Uterus (tissue), 4 donors: ENCODE results near the gene RARS2. TPM values are rescaled to one million over a fixed set of nuclear protein-coding genes. Genes with fewer than 3 reads are reported as not detected.

Source experiments
- DNase-seq, 2 donors: peaks; one replicate each; pipeline ENCODE4 v3.0.0-alpha.2; 2019 to 2020
- H3K27ac ChIP-seq, 2 donors: fragments of 200-600 bp; sonication (generic); 1 replicate in 1 of 2; 2 replicates in 1 of 2; pipeline ENCODE4 v1.5.1; 2016 to 2018
- H3K27me3 ChIP-seq, 2 donors: fragments of 200-600 bp; sonication (generic); one replicate each; pipeline ENCODE4 v1.5.1; 2018 to 2019; ENCODE audit warnings: control low read depth in 1 of 2
- H3K36me3 ChIP-seq, 2 donors: fragments of 200-600 bp; sonication (generic); one replicate each; pipeline ENCODE4 v1.5.1; 2019; ENCODE audit warnings: control low read depth in 1 of 2
- H3K4me1 ChIP-seq, 2 donors: fragments of 200-600 bp; sonication (generic); one replicate each; pipeline ENCODE4 v1.5.1; 2018 to 2019; ENCODE audit warnings: control low read depth in 1 of 2
- H3K4me3 ChIP-seq, 2 donors: fragments of 200-600 bp; sonication (generic); 1 replicate in 1 of 2; 2 replicates in 1 of 2; pipeline ENCODE4 v1.5.1; 2018 to 2019; ENCODE audit warnings: mild to moderate bottlenecking in 1 of 2
- H3K9me3 ChIP-seq, 2 donors: fragments of 200-600 bp; sonication (generic); one replicate each; pipeline ENCODE4 v1.5.1; 2019; ENCODE audit warnings: control low read depth in 1 of 2
- CTCF ChIP-seq, 4 experiments: fragments of 200-600 bp in 2 of 4; fragments of 450-650 bp in 2 of 4; sonication (generic) in 2 of 4; IDR thresholded peaks; one replicate each; pipeline ENCODE4 v1.5.1; 2016 to 2019; ENCODE audit warnings: antibody characterized with exemption in 4 of 4, mild to moderate bottlenecking in 2 of 4, moderate library complexity in 1 of 4
- POLR2A ChIP-seq, 2 donors: fragments of 450-650 bp; IDR thresholded peaks; one replicate each; pipeline ENCODE4 v1.6.1; 2016; ENCODE audit warnings: antibody characterized with exemption in 2 of 2, mild to moderate bottlenecking in 1 of 2, moderate library complexity in 1 of 2
- intact Hi-C: fragments of 100-400 bp; cut with DNase I; formaldehyde crosslinking; loops from one replicate; pipeline ENCODE4 v1.15.1; 2023; ENCODE audit warnings: low total_unique reads
- total RNA-seq, 4 donors: library from RNA; depleted of rRNA in 3 of 4; stranded (reverse); fragments of >200 nt in 3 of 4; gene quantifications; one replicate each; pipeline versions ENCODE4 v1.1.0 to v1.2.4, GENCODE V29; 2014 to 2023
- donor health status: DM: yes; HTN: yes; CAD: no.

The RARS2 gene
- 10 to 100 TPM; 15.6 to 61.3 (median 44.1) TPM for total RNA-seq

- DNase-seq: peak; percentile 94 to 96
- Histone ChIP-seq H3K27me3 (no peaks in the 10 kb centered on the region), H3K4me1 (peaks cover 8 to 14% of the 10 kb centered on the region in 2 donors), H3K27ac (peak within 1 kb of the TSS; percentile 71 to 85), H3K36me3 (no peaks in the 10 kb centered on the region), H3K4me3 (peak within 1 kb of the TSS; percentile 58 to 87), H3K9me3 (no peaks in the 10 kb centered on the region)
- intact Hi-C loops: no loop called here
- no peak for TF ChIP-seq CTCF (IDR thresholded peaks at IDR 0.05)
- peak; percentile 28 to 86 for TF ChIP-seq POLR2A (IDR thresholded peaks at IDR 0.05)
Observed at GRCh38 chr6:87589693-87590416, at the start of gene RARS2, which contains the start of gene ORC3. TSS of gene RARS2 (minus strand) at chr6:87589987. CDS start at chr6:87589957, 30 bp downstream. TSS of gene ORC3 (plus strand) at chr6:87590135. CDS start at chr6:87590169, 34 bp downstream.

GRCh38 chr6:87639373-87639772, 49.6 kb upstream of the RARS2 start:
- H3K36me3 ChIP-seq: no peaks in the 10 kb centered on the region
- TF ChIP-seq POLR2A (IDR thresholded peaks at IDR 0.05) (no peak), CTCF (IDR thresholded peaks at IDR 0.05) (no peak)

GRCh38 chr6:87637106-87637505, 47.3 kb upstream of the RARS2 start:
- no peak for DNase-seq
- Histone ChIP-seq H3K4me1 (no peaks in the 10 kb centered on the region), H3K4me3 (no peak overlapping the region), H3K27ac (no peak overlapping the region), H3K27me3 (no peaks in the 10 kb centered on the region), H3K9me3 (no peaks in the 10 kb centered on the region), H3K36me3 (no peaks in the 10 kb centered on the region)
- TF ChIP-seq POLR2A (IDR thresholded peaks at IDR 0.05) (no peak), CTCF (IDR thresholded peaks at IDR 0.05) (no peak)
- intact Hi-C loops: no loop called here

More at GRCh38 chr6:87639373-87639772, 49.6 kb upstream of the RARS2 start:
- no peak for DNase-seq
- Histone ChIP-seq H3K4me1 (no peaks in the 10 kb centered on the region), H3K27me3 (no peaks in the 10 kb centered on the region), H3K4me3 (no peak overlapping the region), H3K27ac (no peak overlapping the region), H3K9me3 (no peaks in the 10 kb centered on the region)
- intact Hi-C loops: no loop called here

- Histone ChIP-seq H3K4me1 (no peaks in the 10 kb centered on the region), H3K27me3 (no peaks in the 10 kb centered on the region), H3K9me3 (no peaks in the 10 kb centered on the region), H3K27ac (no peak overlapping the region), H3K4me3 (no peak overlapping the region), H3K36me3 (no peaks in the 10 kb centered on the region)
- TF ChIP-seq POLR2A (IDR thresholded peaks at IDR 0.05) (no peak), CTCF (IDR thresholded peaks at IDR 0.05) (no peak)
- DNase-seq: no peak
- intact Hi-C loops: no loop called here
Observed at GRCh38 chr6:87636315-87636714, 46.5 kb upstream of the RARS2 start.

- no peak for DNase-seq
- Histone ChIP-seq H3K4me1 (no peaks in the 10 kb centered on the region), H3K4me3 (no peak overlapping the region), H3K36me3 (no peaks in the 10 kb centered on the region), H3K27me3 (no peaks in the 10 kb centered on the region), H3K9me3 (no peaks in the 10 kb centered on the region), H3K27ac (no peak overlapping the region)
- intact Hi-C loops: no loop called here
- TF ChIP-seq POLR2A (IDR thresholded peaks at IDR 0.05) (no peak), CTCF (IDR thresholded peaks at IDR 0.05) (no peak)
Observed at GRCh38 chr6:87633851-87634250, 44.1 kb upstream of the RARS2 start.
